ENCODE data around the gene MVB12B. TPM values are rescaled to one million over a fixed set of nuclear protein-coding genes. Genes with fewer than 3 reads are reported as not detected.

Gene MVB12B
- total RNA-seq, 2 experiments from 2014 or later: 14.3 to 15.3 TPM

GRCh38 chr9:126486276-126486675, 159.6 kb downstream of the MVB12B start:
- DNase-seq (no peak), ATAC-seq (ENCODE audit: poor library complexity) (no peak)
- Histone ChIP-seq H3K4me3 (ENCODE audit: low read length) (no peak overlapping the region), H3K4me1 (ENCODE audit: insufficient read depth, low read length) (peaks cover 27% of the 10 kb centered on the region), H3K27me3 (ENCODE audit: control insufficient read depth in 1 of 2, insufficient read depth in 2 of 2, low read length in 2 of 2) (no peaks in the 10 kb centered on the region), H3K9me3 (ENCODE audit: control insufficient read depth in 1 of 2, insufficient read depth in 1 of 2, low read length in 2 of 2) (no peaks in the 10 kb centered on the region), H3K36me3 (ENCODE audit: insufficient read depth, low read length) (peaks cover 3% of the 10 kb centered on the region), H3K27ac (ENCODE audit: low read depth in 1 of 2, low read length in 2 of 2) (no peak overlapping the region)
- ChIA-PET POLR2A (interaction anchor here (1.4 kb wide), 1 partner anchor 14 kb away, joined by 4 read pairs; no protein-coding TSS in a partner anchor), CTCF (no interaction called here)
- H3K9me3 Mint-ChIP-seq: no peaks in the 10 kb centered on the region
- no peak overlapping the region for H3K4me3 Mint-ChIP-seq
- H3K27ac Mint-ChIP-seq: no peak overlapping the region
- no peaks in the 10 kb centered on the region for H3K36me3 Mint-ChIP-seq (ENCODE audit: low read depth)
- intact Hi-C loops (cut with DNase I, micrococcal nuclease): loop anchor here in 1 of 2 experiments (5.0 kb wide), 1 partner anchor 924 kb away; no protein-coding TSS in a partner anchor
- no peaks in the 10 kb centered on the region for H3K27me3 Mint-ChIP-seq
- TF ChIP-seq CTCF (IDR thresholded peaks at IDR 0.05): no peak
- peaks cover 24% of the 10 kb centered on the region for H3K4me1 Mint-ChIP-seq (ENCODE audit: low read depth)

DNA sequence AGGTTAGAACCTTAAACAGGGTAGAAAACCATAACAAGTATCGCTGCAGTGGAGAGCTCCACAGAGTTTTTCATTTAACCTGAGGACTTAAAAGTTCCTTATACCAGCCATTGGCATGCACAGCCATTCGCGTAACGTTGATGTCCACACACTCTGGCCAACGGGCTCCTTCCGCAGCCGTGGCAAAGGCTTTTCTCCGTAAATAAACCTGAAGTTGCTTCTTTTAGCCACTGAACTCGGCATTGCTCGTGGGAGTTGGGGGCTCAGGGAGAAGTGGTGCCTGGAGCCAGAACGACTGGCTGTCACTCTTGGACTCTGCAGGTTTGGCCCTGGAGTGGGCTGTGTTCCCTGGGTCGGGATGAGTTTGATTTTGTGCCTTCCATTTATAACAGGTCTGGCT, 161.2 kb downstream of the MVB12B start:
- TF ChIP-seq CTCF (IDR thresholded peaks at IDR 0.05): no peak
- H3K27me3 ChIP-seq (ENCODE audit: control insufficient read depth in 1 of 2, insufficient read depth in 2 of 2, low read length in 2 of 2): no peaks in the 10 kb centered on the region
- no peak overlapping the region for H3K27ac ChIP-seq (ENCODE audit: low read depth in 1 of 2, low read length in 2 of 2)
- no peaks in the 10 kb centered on the region for H3K27me3 Mint-ChIP-seq
- ATAC-seq (ENCODE audit: poor library complexity) (no peak), DNase-seq (no peak)
- ChIA-PET CTCF (no interaction called here), POLR2A (interaction anchor here (1.1 kb wide), 1 partner anchor 180 kb away, joined by 3 read pairs; no protein-coding TSS in a partner anchor)
- H3K9me3 Mint-ChIP-seq: no peaks in the 10 kb centered on the region
- peaks cover 27% of the 10 kb centered on the region for H3K4me1 ChIP-seq (ENCODE audit: insufficient read depth, low read length)
- H3K4me3 ChIP-seq (ENCODE audit: low read length): no peak overlapping the region
- no peaks in the 10 kb centered on the region for H3K36me3 ChIP-seq (ENCODE audit: insufficient read depth, low read length)
- H3K9me3 ChIP-seq (ENCODE audit: control insufficient read depth in 1 of 2, insufficient read depth in 1 of 2, low read length in 2 of 2): no peaks in the 10 kb centered on the region
- peaks cover 26% of the 10 kb centered on the region for H3K4me1 Mint-ChIP-seq (ENCODE audit: low read depth)
- H3K4me3 Mint-ChIP-seq: no peak overlapping the region
- intact Hi-C loops (cut with DNase I, micrococcal nuclease): loop anchor here in 1 of 2 experiments (5.0 kb wide), 1 partner anchor 926 kb away; no protein-coding TSS in a partner anchor
- H3K27ac Mint-ChIP-seq: no peak overlapping the region
- no peaks in the 10 kb centered on the region for H3K36me3 Mint-ChIP-seq (ENCODE audit: low read depth)

DNA sequence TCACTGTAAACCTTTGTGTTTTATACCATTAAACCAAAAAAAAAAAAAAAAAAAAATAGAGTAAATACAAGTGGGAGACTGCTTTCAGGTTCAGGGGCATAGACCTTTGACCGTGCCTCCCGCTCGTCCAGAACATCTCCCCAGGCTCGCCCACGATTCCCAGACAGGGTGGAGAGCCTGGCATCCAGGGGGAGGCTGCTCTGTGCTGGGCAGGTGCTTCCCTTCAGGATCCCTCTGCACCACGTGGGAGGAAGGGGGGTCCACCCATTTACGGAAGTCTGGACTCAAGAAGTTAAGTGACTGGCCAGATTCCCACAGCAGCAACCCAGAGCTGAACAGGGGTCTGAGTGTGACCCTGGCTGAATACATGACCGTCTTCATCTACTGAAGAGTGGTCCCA, 161.7 kb downstream of the MVB12B start:
- no peak overlapping the region for H3K27ac Mint-ChIP-seq
- Histone ChIP-seq H3K4me3 (ENCODE audit: low read length) (no peak overlapping the region), H3K4me1 (ENCODE audit: insufficient read depth, low read length) (peaks cover 23% of the 10 kb centered on the region), H3K27me3 (ENCODE audit: control insufficient read depth in 1 of 2, insufficient read depth in 2 of 2, low read length in 2 of 2) (no peaks in the 10 kb centered on the region), H3K36me3 (ENCODE audit: insufficient read depth, low read length) (no peaks in the 10 kb centered on the region), H3K9me3 (ENCODE audit: control insufficient read depth in 1 of 2, insufficient read depth in 1 of 2, low read length in 2 of 2) (no peaks in the 10 kb centered on the region), H3K27ac (ENCODE audit: low read depth in 1 of 2, low read length in 2 of 2) (no peak overlapping the region)
- no peak for TF ChIP-seq CTCF (IDR thresholded peaks at IDR 0.05)
- ChIA-PET CTCF (interaction anchor here (0.6 kb wide), 1 partner anchor 1359 kb away, joined by 3 read pairs; no protein-coding TSS in a partner anchor), POLR2A (no interaction called here)
- ATAC-seq (ENCODE audit: poor library complexity): no peak
- peaks cover 24% of the 10 kb centered on the region for H3K4me1 Mint-ChIP-seq (ENCODE audit: low read depth)
- no peak for DNase-seq
- no peaks in the 10 kb centered on the region for H3K36me3 Mint-ChIP-seq (ENCODE audit: low read depth)
- no peak overlapping the region for H3K4me3 Mint-ChIP-seq
- no peaks in the 10 kb centered on the region for H3K27me3 Mint-ChIP-seq
- intact Hi-C loops (cut with DNase I, micrococcal nuclease): loop anchor here in 1 of 2 experiments (5.0 kb wide), 1 partner anchor 926 kb away; no protein-coding TSS in a partner anchor
- H3K9me3 Mint-ChIP-seq: no peaks in the 10 kb centered on the region

Measured in CD4-positive, alpha-beta T cell (primary cell).